ENCODE measurements around the gene UNK.
"Not testable (repeated sequence)": the region's sequence is repeated elsewhere in the genome, so short reads cannot be mapped to it uniquely, and the experiment has no call there.

Gene UNK

DNA sequence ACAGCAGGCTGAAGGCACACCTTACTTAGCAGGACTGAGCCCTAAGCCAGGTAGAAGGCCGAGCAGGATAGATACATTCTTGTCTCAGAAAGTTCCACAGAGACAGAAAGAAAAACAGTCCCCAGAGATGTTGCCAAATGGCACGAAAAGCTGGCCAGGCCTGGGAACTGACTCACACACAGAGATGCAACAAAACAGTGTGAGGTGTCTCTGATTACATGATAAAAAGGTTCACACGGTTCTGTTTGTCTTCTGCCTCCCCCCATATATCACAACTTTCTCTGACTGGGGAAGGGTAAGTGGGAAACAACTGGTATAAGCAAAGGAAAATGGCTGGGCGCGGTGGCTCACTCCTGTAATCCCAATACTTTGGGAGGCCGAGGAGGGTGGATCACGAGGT lies 68.8 kb downstream of the UNK start:
- TF ChIP-seq, protein P1, sequence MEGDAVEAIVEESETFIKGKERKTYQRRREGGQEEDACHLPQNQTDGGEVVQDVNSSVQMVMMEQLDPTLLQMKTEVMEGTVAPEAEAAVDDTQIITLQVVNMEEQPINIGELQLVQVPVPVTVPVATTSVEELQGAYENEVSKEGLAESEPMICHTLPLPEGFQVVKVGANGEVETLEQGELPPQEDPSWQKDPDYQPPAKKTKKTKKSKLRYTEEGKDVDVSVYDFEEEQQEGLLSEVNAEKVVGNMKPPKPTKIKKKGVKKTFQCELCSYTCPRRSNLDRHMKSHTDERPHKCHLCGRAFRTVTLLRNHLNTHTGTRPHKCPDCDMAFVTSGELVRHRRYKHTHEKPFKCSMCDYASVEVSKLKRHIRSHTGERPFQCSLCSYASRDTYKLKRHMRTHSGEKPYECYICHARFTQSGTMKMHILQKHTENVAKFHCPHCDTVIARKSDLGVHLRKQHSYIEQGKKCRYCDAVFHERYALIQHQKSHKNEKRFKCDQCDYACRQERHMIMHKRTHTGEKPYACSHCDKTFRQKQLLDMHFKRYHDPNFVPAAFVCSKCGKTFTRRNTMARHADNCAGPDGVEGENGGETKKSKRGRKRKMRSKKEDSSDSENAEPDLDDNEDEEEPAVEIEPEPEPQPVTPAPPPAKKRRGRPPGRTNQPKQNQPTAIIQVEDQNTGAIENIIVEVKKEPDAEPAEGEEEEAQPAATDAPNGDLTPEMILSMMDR (IDR thresholded peaks at IDR 0.05; ENCODE audit: low read depth, low read length, missing control alignments), result no peak
- no peak overlapping the region for H3K4me3 ChIP-seq (ENCODE audit: low read depth, low read length)
- no peak for DNase-seq (ENCODE audit: low read depth)

DNA sequence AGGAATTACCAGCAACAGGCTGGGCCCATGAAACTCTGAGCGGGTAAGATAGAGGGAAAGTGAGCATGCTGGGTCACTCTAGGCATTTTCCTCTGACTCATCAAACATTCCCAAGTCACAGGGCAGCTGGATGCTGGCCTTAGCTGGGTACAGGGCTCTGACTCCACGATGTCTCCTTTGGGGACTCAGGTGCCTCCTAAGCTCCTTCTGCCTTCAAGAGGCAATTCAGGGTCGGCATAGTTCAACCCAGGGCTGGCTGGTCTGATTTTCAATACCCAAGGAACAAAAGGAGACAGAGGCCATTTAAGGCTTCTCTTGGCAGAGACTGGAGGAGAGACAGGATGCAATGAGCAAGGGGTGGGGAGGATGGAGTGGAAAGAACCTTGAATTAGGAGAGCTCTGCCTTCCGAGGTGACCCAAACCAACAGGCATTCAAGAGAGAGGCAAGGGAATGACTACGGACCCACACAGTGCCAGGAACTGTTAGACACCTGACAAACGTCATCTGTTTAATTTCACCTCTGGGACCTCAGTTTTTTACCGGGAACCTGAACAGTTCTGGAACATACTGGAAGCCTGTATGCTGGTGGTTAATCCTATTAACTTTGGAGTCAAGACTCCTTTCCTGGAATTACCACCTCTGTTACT lies 69.6 kb downstream of the UNK start:
- TF ChIP-seq, protein P1 (IDR thresholded peaks at IDR 0.05; ENCODE audit: low read depth, low read length, missing control alignments), result no peak
- peak overlapping the region; percentile 58 for H3K4me3 ChIP-seq (ENCODE audit: low read depth, low read length)
- DNase-seq (ENCODE audit: low read depth), result no peak

DNA sequence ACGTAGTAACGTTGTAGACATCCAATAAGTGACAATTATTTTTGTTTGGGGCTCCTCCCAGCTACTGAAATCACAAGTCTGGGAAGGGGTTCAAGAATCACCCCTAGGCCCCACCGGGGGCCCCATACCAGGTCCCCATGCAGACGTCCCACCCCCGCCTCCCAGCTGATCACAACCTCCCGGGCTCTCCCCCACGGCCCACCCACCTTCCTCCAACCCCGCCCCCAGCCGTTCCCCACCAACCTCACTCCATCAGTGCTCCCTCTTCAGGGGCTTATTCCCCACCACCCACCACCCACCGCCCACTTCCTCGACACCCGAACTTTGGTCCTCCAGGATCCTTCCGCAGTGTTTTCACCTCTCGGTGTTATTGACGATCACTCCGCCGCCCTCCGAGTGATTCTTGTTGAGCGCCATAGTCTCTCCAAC lies 70.3 kb downstream of the UNK start:
- no peak for DNase-seq (ENCODE audit: low read depth)
- TF ChIP-seq, protein P1 (IDR thresholded peaks at IDR 0.05; ENCODE audit: low read depth, low read length, missing control alignments), result peak; percentile 16
- peak overlapping the region; percentile 58 for H3K4me3 ChIP-seq (ENCODE audit: low read depth, low read length)

DNA sequence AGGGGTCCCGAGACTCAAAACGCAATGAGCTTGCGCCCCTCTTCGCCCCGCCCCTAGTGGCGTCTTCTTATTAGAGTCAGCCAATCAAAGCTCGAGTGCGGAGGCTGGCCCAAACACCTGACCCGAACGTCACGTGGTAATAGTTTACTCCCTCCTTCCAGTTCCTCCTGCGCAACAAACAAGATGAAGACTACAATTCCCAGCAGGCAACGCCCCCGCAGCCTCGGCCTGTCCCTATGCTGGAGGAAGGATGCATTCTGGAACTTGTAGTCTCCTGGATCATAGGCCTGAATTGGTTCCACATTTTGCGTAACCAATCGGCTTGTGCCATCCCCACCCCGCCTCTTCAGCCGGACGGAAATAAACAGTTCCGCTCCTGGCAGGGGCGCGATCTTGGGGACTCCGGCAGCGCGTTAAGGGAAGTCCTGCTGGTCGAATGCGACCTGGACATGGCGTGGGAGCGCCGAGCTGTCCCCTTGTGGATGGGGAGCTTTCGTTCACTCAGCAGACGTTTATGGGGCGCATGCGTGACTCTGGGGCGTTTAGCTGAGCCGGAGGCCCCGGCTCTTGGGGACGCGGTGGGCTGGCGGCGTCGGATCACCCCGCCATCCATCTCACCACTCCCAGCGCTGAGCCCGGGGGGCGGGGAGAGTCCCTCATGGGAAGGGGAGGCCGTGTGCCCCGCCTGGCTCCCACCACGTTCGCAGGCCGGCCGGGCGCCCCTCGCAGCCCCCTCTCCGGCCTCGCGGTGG lies 70.9 kb downstream of the UNK start, which contains the start of gene WBP2:
Gene WBP2 (minus strand): TSS at position 26 of the 752 bp plus-strand sequence. CDS start 38 bp downstream, outside the sequence.
- TF ChIP-seq, protein P1 (IDR thresholded peaks at IDR 0.05; ENCODE audit: low read depth, low read length, missing control alignments), result peak; percentile 36

DNA sequence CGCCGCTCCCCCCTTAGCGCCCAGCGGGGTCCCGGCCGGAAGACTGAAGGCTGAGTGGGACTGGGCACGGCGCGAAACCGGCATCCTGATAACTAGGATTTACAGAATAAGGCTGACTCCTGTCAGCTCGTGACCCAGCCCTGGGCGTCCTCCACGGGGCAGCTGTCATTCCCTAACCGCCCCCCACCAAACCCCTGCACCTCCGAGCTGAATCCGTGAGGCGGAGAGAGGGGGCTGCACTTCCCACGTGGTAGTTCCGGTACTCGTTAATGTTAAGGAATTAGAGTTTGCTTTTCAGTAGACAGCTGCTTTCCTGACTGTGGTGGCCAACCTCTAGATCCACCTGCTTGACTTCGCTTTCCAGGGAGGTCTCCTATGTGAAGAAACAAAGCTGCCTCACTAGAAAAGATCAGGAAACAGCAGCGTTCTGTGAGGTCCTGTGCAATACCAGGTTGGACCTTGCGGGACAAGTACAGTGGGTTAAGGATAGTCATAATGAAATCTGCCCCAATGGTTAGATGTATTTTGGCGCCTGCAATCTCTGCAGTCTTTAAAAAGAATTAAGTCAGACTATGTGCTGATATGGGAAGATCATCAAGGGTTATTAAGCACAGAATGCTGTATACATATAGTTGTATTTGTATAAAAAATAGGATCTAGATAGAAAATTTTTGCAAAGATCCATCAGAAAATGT lies 71.6 kb downstream of the UNK start:
- no peak for DNase-seq (ENCODE audit: low read depth)
- peak overlapping the region; percentile 75 for H3K4me3 ChIP-seq (ENCODE audit: low read depth, low read length)
- TF ChIP-seq, protein P1 (IDR thresholded peaks at IDR 0.05; ENCODE audit: low read depth, low read length, missing control alignments), result no peak

More for the DNA sequence above, 70.9 kb downstream of the UNK start, which contains the start of gene WBP2:
- peak within 1 kb of the TSS; percentile 75 for H3K4me3 ChIP-seq (ENCODE audit: low read depth, low read length)
- DNase-seq (ENCODE audit: low read depth), result peak; percentile 100

DNA sequence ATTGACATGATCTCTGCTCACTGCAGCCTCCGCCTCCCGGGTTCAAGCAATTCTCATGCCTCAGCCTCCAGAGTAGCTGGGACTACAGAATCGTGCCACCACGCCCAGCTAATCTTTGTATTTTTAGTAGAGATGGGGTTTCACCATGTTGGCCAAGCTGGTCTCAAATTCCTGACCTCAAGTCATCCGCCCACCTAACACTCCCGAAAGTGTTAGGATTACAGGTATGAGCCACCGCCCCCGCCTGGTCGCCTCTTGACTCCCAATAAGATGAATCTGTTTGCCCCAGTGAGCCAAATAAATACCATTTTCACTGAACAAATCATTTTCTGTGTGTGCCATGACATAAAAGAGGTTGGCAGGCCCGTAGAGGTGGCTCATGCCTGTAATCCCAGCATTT lies 74.8 kb downstream of the UNK start:
- not testable (repeated sequence) for DNase-seq (ENCODE audit: low read depth); H3K4me3 ChIP-seq (ENCODE audit: low read depth, low read length)

DNA sequence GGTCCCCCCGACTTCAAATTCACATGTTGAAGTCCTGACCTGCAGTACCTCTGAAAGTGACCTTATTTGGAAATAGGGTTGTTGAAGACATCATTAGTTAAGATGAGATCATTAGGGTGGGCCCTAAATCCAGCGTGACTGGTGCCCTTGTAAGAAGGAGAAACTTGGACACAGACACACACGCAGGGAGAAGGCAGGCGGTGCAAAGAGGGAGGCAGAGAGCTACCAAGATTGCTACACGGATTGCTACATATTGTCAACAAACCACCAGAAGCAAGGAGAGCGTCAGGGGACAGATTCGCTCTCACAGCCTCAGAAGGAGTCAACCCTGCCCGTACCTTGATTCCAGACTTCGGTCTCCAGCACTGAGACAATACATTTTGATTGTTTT lies 77.3 kb downstream of the UNK start:
- no peak overlapping the region for H3K4me3 ChIP-seq (ENCODE audit: low read depth, low read length)
- TF ChIP-seq, protein P1 (IDR thresholded peaks at IDR 0.05; ENCODE audit: low read depth, low read length, missing control alignments), result no peak
- no peak for DNase-seq (ENCODE audit: low read depth)

Measured in GM12864 (cell line).